GM12892 (cell line): ENCODE measurements around the gene FARP1.

Experiments
- POLR2A ChIP-seq: IDR thresholded peaks from 2 replicates; pipeline ENCODE4 v1.6.1; 2011; ENCODE audit warnings: low read depth, low read length, control low read depth
- POLR2AphosphoS5 ChIP-seq: IDR thresholded peaks from 2 replicates; pipeline ENCODE4 v1.6.1; 2011; ENCODE audit warnings: low read depth, low read length, control low read depth
- TAF1 ChIP-seq: IDR thresholded peaks from 2 replicates; pipeline ENCODE4 v1.6.1; 2011; ENCODE audit warnings: low read depth, mild to moderate bottlenecking, control low read depth, low read length, borderline replicate concordance

GRCh38 chr13:98470920-98471319, 328.0 kb downstream of the FARP1 start:
- no peak for TF ChIP-seq POLR2A
- no peak for TF ChIP-seq TAF1
- no peak for TF ChIP-seq POLR2AphosphoS5
